Tibial nerve (tissue), 4 donors: Measurements from ENCODE around the gene FFAR4. TPM values are rescaled to one million over a fixed set of nuclear protein-coding genes. Genes with fewer than 3 reads are reported as not detected.

ENCODE experiments used
- DNase-seq, 2 donors: peaks; one replicate each; pipeline ENCODE4 v3.0.0-alpha.2; 2019; ENCODE audit warnings: low spot score in 2 of 2
- H3K27ac ChIP-seq, 4 donors: fragments of 200-600 bp; sonication (generic) in 3 of 4; one replicate each; pipeline ENCODE4 v1.5.1; 2017 to 2019; ENCODE audit warnings: mild to moderate bottlenecking in 1 of 4
- H3K27me3 ChIP-seq, 2 donors: fragments of 200-600 bp; sonication (generic) in 1 of 2; one replicate each; pipeline versions ENCODE4 v1.5.1 to v1.6.0; 2017 to 2019
- H3K36me3 ChIP-seq, 3 donors: fragments of 200-600 bp; sonication (generic); one replicate each; pipeline ENCODE4 v1.5.1; 2018 to 2019
- H3K4me1 ChIP-seq, 4 donors: fragments of 200-600 bp; sonication (generic) in 3 of 4; one replicate each; pipeline ENCODE4 v1.5.1; 2017 to 2019
- H3K4me3 ChIP-seq, 4 donors: fragments of 200-600 bp; sonication (generic) in 3 of 4; one replicate each; pipeline ENCODE4 v1.5.1; 2017 to 2019; ENCODE audit warnings: mild to moderate bottlenecking in 1 of 4, moderate library complexity in 1 of 4
- H3K9me3 ChIP-seq, 4 donors: fragments of 200-600 bp; sonication (generic) in 3 of 4; one replicate each; pipeline ENCODE4 v1.5.1; 2017 to 2019
- EP300 ChIP-seq, 2 donors: sonication (generic); formaldehyde crosslinking; IDR thresholded peaks; one replicate each; pipeline ENCODE4 v1.6.1; 2017; ENCODE audit warnings: antibody characterized with exemption in 2 of 2, mild to moderate bottlenecking in 1 of 2
- POLR2A ChIP-seq, 2 donors: fragments of 450-650 bp; IDR thresholded peaks; one replicate each; pipeline ENCODE4 v1.6.1; 2017; ENCODE audit warnings: antibody characterized with exemption in 2 of 2, mild to moderate bottlenecking in 2 of 2, moderate library complexity in 2 of 2
- WGBS, 2 donors: methylation state at CpG; one replicate each; pipeline ENCODE4 v1.1.5; 2018; 5-methylcytosine and 5-hydroxymethylcytosine counted together
- total RNA-seq, 4 donors: library from RNA; depleted of rRNA; stranded (reverse); fragments of >200 nt; gene quantifications; one replicate each; pipeline ENCODE4 v1.1.0, GENCODE V29; 2016
- TF ChIP-seq, protein P1 (sequence below), 5 experiments: fragments of 200-600 bp in 3 of 5; fragments of 450-650 bp in 2 of 5; sonication (generic) in 3 of 5; IDR thresholded peaks; one replicate each; pipeline ENCODE4 v1.5.1; 2016 to 2019; ENCODE audit warnings: antibody characterized with exemption in 5 of 5, mild to moderate bottlenecking in 3 of 5, moderate library complexity in 2 of 5

FFAR4 gene
- total RNA-seq, 4 donors from 2014 or later = 0.39 to 1.5 (median 0.97) TPM

DNA sequence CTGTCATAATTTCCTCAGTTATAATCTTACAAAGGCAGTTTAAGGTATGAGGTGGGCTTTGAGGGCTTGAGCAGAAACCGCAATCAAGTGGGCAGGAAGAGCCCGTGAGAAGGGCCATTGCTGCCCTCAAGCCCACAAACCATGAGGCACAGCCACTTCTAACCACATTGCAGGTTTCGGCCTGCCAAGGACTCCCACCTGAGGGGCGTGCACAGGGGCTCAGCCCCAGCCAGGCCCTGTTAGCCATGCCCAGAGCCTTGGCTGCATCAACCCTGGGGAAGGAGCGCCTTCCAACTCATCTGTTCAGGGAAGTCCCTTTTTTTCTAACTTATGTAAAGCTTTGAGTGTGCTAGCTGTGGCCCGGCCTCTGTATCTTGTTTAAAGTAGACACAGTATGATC lies 5.9 kb upstream of the FFAR4 start:
- no peak for DNase-seq
- Histone ChIP-seq H3K36me3 (no peaks in the 10 kb centered on the region), H3K4me3 (no peak overlapping the region), H3K4me1 (no peaks in the 10 kb centered on the region), H3K27ac (no peak overlapping the region), H3K27me3 (peaks cover 0 to 6% of the 10 kb centered on the region in 2 donors), H3K9me3 (no peaks in the 10 kb centered on the region)
- TF ChIP-seq POLR2A (IDR thresholded peaks at IDR 0.05) (no peak), EP300 (IDR thresholded peaks at IDR 0.05) (no peak)
- TF ChIP-seq, protein P1, sequence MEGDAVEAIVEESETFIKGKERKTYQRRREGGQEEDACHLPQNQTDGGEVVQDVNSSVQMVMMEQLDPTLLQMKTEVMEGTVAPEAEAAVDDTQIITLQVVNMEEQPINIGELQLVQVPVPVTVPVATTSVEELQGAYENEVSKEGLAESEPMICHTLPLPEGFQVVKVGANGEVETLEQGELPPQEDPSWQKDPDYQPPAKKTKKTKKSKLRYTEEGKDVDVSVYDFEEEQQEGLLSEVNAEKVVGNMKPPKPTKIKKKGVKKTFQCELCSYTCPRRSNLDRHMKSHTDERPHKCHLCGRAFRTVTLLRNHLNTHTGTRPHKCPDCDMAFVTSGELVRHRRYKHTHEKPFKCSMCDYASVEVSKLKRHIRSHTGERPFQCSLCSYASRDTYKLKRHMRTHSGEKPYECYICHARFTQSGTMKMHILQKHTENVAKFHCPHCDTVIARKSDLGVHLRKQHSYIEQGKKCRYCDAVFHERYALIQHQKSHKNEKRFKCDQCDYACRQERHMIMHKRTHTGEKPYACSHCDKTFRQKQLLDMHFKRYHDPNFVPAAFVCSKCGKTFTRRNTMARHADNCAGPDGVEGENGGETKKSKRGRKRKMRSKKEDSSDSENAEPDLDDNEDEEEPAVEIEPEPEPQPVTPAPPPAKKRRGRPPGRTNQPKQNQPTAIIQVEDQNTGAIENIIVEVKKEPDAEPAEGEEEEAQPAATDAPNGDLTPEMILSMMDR (IDR thresholded peaks at IDR 0.05) = no peak
- 94% methylated on average over 6 of the region's 6 CpGs for WGBS, 2 donors

DNA sequence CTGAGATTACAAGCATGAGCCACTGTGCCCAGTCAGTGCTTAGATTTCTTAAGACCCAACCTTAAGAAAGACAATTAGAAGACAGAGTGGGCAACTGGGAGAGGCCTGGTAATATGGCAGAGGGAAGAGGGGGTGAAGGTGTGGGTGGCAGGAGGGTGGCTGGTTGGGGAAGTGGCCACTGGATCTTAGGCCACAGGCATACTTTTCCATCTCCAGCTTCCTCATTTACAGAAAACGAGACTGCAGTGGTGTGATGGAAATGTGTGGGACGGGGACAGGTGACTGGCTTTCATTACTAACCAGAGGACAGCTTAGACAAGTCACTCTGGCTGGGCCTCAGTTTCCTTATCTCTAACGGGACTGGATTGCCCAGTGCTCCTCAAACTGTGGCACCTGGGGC lies 1.0 kb upstream of the FFAR4 start:
- H3K27ac ChIP-seq = no peak overlapping the region
- TF ChIP-seq POLR2A (IDR thresholded peaks at IDR 0.05) = no peak
- TF ChIP-seq, protein P1 (IDR thresholded peaks at IDR 0.05) = no peak
- no peak for TF ChIP-seq EP300 (IDR thresholded peaks at IDR 0.05)
- no peaks in the 10 kb centered on the region for H3K9me3 ChIP-seq
- DNase-seq = no peak
- peaks cover 0 to 25% (median 1%) of the 10 kb centered on the region in 4 donors for H3K4me1 ChIP-seq
- peaks cover 0 to 48% of the 10 kb centered on the region in 2 donors for H3K27me3 ChIP-seq
- 78% methylated on average over 3 of the region's 3 CpGs for WGBS, 2 donors
- H3K4me3 ChIP-seq = no peak overlapping the region
- no peaks in the 10 kb centered on the region for H3K36me3 ChIP-seq

DNA sequence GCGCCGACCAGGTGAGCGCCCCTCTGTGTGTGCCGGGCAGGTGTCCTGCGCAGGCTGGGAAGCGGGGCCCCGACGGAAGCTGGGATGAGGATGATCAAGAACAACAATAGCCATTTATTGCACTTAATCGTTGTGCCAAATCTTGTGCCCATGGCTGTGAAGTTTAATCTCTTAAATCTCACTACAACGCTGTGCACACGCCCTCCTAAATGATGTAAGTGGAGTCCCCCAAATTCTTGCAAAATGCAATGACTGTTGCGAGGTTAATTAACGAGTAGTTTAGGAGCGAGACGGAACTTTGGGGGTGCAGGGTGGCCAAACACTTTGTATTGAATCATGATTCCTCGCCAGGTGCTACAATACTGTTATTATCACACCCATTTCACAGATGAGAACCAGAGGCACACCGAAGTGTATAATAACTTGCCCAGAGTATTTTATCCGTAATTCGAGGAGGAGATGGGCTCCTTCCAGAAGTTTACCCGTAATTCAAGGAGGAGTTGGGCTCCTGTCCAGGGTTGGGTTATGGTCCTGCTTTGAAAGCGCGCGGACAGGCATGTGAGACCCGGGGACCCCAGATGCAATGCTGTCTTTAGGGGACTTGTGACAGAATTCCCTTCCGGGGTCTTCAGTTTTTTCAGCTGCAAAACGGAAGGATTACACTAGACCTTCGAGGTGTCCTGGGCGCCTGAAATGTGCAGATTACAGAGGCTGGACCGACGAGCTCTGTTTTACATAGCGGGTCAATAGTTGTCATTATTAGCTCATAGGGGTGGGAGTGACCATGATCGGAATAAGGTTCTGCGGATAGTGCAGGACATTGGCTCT lies 1.0 kb downstream of the FFAR4 start:
- Histone ChIP-seq H3K36me3 (no peaks in the 10 kb centered on the region), H3K27me3 (peaks cover 0 to 48% of the 10 kb centered on the region in 2 donors), H3K4me1 (peaks cover 0 to 25% (median 1%) of the 10 kb centered on the region in 4 donors), H3K4me3 (peak overlapping the region in 3 of 4 donors; percentile 7 to 45 (median 29)), H3K9me3 (no peaks in the 10 kb centered on the region), H3K27ac (no peak overlapping the region)
- no peak for DNase-seq
- 10 to 15% methylated on average over 25 to 32 of the region's 33 CpGs for WGBS, 2 donors
- TF ChIP-seq EP300 (IDR thresholded peaks at IDR 0.05) = no peak
- TF ChIP-seq POLR2A (IDR thresholded peaks at IDR 0.05) = no peak
- TF ChIP-seq, protein P1 (IDR thresholded peaks at IDR 0.05) = no peak

DNA sequence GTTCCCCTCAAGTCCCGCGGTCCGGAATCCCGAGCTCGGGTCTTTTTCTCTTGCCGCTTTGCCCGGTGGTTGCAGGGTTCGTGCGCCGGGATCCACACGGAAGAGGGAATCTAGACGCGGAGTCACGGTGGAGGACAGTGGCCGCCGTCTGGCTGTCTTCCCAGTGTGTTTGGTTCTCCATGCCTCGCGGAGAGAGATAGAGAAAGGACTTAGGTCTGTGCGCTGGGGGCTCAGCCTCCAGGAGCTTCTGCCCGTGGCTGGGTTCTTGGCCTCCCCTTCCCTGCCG lies 1.6 kb downstream of the FFAR4 start:
- WGBS, 2 donors = 7 to 11% methylated on average over 21 of the region's 21 CpGs
- no peak for DNase-seq
- peaks cover 0 to 48% of the 10 kb centered on the region in 2 donors for H3K27me3 ChIP-seq
- H3K27ac ChIP-seq = no peak overlapping the region
- H3K4me1 ChIP-seq = peaks cover 0 to 25% (median 1%) of the 10 kb centered on the region in 4 donors
- H3K36me3 ChIP-seq = no peaks in the 10 kb centered on the region
- TF ChIP-seq, protein P1 (IDR thresholded peaks at IDR 0.05) = no peak
- no peak for TF ChIP-seq EP300 (IDR thresholded peaks at IDR 0.05)
- no peak for TF ChIP-seq POLR2A (IDR thresholded peaks at IDR 0.05)
- H3K4me3 ChIP-seq = peak overlapping the region in 1 of 4 donors; percentile 45
- no peaks in the 10 kb centered on the region for H3K9me3 ChIP-seq

DNA sequence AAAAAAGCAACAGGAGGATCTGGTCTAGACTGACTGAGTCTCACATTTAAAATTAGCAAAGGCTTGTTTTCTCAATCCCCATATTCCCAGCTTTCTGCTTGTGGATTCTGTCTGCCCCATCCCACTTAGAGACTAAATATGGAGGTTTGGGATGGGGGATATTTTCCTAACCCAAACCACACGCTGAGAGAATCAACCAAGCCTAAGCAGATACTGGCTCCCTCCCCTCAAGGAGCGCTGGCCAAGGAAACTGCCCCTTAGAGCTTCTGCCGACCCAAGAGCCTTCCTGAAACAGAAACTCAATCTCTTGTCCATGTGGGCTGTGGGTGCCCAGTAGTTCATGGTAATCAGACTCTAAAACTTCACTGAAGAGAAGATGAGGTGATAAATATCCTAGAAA lies 3.9 kb downstream of the FFAR4 start:
- H3K36me3 ChIP-seq = no peaks in the 10 kb centered on the region
- 40 to 45% methylated on average over 3 of the region's 3 CpGs for WGBS, 2 donors

More for the DNA sequence above, 3.9 kb downstream of the FFAR4 start:
- H3K9me3 ChIP-seq = no peaks in the 10 kb centered on the region
- no peak overlapping the region for H3K4me3 ChIP-seq
- TF ChIP-seq POLR2A (IDR thresholded peaks at IDR 0.05) (no peak), EP300 (IDR thresholded peaks at IDR 0.05) (no peak)
- TF ChIP-seq, protein P1 (IDR thresholded peaks at IDR 0.05) = no peak
- H3K4me1 ChIP-seq = peaks cover 0 to 25% (median 4%) of the 10 kb centered on the region in 4 donors
- no peak for DNase-seq
- peaks cover 0 to 44% of the 10 kb centered on the region in 2 donors for H3K27me3 ChIP-seq
- H3K27ac ChIP-seq = no peak overlapping the region
